ENCODE results near the gene BRICD5.

The BRICD5 gene

DNA sequence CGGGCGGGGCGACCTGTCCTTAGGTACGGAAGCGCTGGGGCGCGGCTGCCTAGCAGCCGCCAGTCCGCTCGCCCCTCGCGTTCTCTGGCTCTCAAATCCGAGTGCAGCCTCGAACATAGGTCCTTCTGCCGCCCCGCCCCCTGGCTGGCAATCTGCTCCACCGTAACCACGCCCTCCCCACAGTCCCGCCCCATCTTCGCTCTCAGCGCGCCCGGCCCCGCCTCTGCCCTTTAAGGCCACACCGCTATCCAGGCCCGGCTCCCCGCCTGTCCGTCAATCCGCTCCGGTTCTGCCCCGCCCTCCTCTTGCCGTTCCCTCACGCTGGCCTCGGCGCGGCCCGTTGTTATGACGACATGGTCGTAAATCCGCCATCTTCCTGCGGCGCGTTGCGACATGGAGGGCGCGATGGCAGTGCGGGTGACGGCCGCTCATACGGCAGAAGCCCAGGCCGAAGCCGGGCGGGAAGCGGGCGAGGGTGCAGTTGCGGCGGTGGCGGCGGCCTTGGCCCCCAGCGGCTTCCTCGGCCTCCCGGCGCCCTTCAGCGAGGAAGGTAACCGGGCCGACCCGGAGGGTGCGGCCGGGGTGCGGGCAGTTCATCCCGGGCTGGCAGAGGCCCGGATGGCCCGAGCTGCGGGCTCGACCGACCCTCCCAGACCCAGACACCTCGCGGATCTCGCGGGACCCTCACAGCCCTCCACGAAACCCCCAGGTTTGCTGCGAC lies 12.7 kb upstream of the BRICD5 start, which contains the start of gene E4F1:
Gene E4F1, plus strand, starts transcription at position 371 of the 721 bp plus-strand sequence. Its CDS starts 23 bp downstream, at position 394.
- Histone ChIP-seq H3K4me3 (ENCODE audit: low read length) (peak within 1 kb of the TSS; percentile 84), H3K36me3 (ENCODE audit: control insufficient read depth, insufficient read depth, low read length) (no peaks in the 10 kb centered on the region; the same call in 1 of the 2 replicates), H3K27ac (ENCODE audit: low read length) (no peak within 1 kb of the TSS), H3K27me3 (ENCODE audit: control insufficient read depth, insufficient read depth, low read length) (no peaks in the 10 kb centered on the region), H3K9me3 (ENCODE audit: control insufficient read depth, insufficient read depth, low read length) (no peaks in the 10 kb centered on the region), H3K4me1 (ENCODE audit: control insufficient read depth, insufficient read depth, low read length) (no peaks in the 10 kb centered on the region)
- WGBS (ENCODE audit: insufficient coverage, insufficient read length): no CpG with 5 or more reads among the region's 82 CpGs
- DNase-seq (ENCODE audit: low read depth, low spot score): peak; percentile 99

DNA sequence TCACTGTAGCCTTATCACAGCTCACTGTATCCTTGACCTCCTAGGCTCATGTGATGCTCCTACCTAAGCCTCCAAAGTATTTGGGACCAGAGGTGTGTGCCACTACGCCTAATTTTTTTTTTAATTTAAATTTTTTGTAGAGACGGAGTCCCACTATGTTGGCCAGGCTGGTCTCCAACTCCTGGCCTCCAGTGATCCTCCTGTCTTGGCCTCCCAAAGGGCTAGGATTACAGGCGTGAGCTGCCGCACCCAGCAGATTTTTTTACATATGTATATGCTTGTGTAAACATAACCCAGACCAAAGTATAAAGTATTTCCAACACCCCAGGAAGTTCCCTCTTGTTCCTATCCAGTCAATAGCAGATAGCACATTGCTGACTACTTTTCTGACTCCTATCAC lies 5.7 kb upstream of the BRICD5 start:
- H3K27ac ChIP-seq (ENCODE audit: low read length): no peak overlapping the region

DNA sequence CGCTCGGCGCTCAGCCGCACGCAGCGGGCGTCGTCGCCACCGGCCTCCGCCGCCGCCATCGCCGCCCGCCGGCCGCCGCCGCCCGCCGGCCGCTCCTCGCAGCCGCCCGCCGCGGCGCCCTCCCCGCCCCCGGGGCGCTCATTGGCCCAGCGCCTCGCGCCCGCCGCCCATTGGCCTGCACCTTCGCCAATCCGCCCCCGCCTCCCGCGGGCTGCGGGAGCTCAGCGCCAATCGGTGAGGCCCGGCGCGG lies 4.0 kb upstream of the BRICD5 start, which contains the start of gene PGP:
Gene PGP, minus strand, starts transcription at position 122 of the 250 bp plus-strand sequence. Its CDS starts 63 bp downstream, at position 59.
- WGBS (ENCODE audit: insufficient coverage, insufficient read length): no CpG with 5 or more reads among the region's 48 CpGs
- peak within 1 kb of the TSS; percentile 98 for H3K4me3 ChIP-seq (ENCODE audit: low read length)
- H3K4me1 ChIP-seq (ENCODE audit: control insufficient read depth, insufficient read depth, low read length): peaks cover 7% of the 10 kb centered on the region
- no peaks in the 10 kb centered on the region for H3K27me3 ChIP-seq (ENCODE audit: control insufficient read depth, insufficient read depth, low read length)
- H3K27ac ChIP-seq (ENCODE audit: low read length): peak within 1 kb of the TSS; percentile 56
- no peak for DNase-seq (ENCODE audit: low read depth, low spot score)
- H3K36me3 ChIP-seq (ENCODE audit: control insufficient read depth, insufficient read depth, low read length): peaks cover 9% of the 10 kb centered on the region; the same call in 1 of the 2 replicates
- H3K9me3 ChIP-seq (ENCODE audit: control insufficient read depth, insufficient read depth, low read length): no peaks in the 10 kb centered on the region

More for the DNA sequence above, 5.7 kb upstream of the BRICD5 start:
- Histone ChIP-seq H3K36me3 (ENCODE audit: control insufficient read depth, insufficient read depth, low read length) (peaks cover 9% of the 10 kb centered on the region; the same call in 1 of the 2 replicates), H3K27me3 (ENCODE audit: control insufficient read depth, insufficient read depth, low read length) (no peaks in the 10 kb centered on the region), H3K4me1 (ENCODE audit: control insufficient read depth, insufficient read depth, low read length) (no peaks in the 10 kb centered on the region; the same call in 1 of the 2 replicates), H3K9me3 (ENCODE audit: control insufficient read depth, insufficient read depth, low read length) (no peaks in the 10 kb centered on the region), H3K4me3 (ENCODE audit: low read length) (no peak overlapping the region)
- no peak for DNase-seq (ENCODE audit: low read depth, low spot score)
- no CpG with 5 or more reads among the region's 4 CpGs for WGBS (ENCODE audit: insufficient coverage, insufficient read length)

GRCh38 chr16:2213817-2214718 lies 3.4 kb upstream of the BRICD5 start:
- Histone ChIP-seq H3K9me3 (ENCODE audit: control insufficient read depth, insufficient read depth, low read length) (no peaks in the 10 kb centered on the region), H3K4me1 (ENCODE audit: control insufficient read depth, insufficient read depth, low read length) (peaks cover 7% of the 10 kb centered on the region), H3K27me3 (ENCODE audit: control insufficient read depth, insufficient read depth, low read length) (no peaks in the 10 kb centered on the region), H3K27ac (ENCODE audit: low read length) (no peak overlapping the region), H3K36me3 (ENCODE audit: control insufficient read depth, insufficient read depth, low read length) (peaks cover 15% of the 10 kb centered on the region; the same call in 1 of the 2 replicates), H3K4me3 (ENCODE audit: low read length) (peak overlapping the region; percentile 83)
- no CpG with 5 or more reads among the region's 98 CpGs for WGBS (ENCODE audit: insufficient coverage, insufficient read length)
- no peak for DNase-seq (ENCODE audit: low read depth, low spot score)

DNA sequence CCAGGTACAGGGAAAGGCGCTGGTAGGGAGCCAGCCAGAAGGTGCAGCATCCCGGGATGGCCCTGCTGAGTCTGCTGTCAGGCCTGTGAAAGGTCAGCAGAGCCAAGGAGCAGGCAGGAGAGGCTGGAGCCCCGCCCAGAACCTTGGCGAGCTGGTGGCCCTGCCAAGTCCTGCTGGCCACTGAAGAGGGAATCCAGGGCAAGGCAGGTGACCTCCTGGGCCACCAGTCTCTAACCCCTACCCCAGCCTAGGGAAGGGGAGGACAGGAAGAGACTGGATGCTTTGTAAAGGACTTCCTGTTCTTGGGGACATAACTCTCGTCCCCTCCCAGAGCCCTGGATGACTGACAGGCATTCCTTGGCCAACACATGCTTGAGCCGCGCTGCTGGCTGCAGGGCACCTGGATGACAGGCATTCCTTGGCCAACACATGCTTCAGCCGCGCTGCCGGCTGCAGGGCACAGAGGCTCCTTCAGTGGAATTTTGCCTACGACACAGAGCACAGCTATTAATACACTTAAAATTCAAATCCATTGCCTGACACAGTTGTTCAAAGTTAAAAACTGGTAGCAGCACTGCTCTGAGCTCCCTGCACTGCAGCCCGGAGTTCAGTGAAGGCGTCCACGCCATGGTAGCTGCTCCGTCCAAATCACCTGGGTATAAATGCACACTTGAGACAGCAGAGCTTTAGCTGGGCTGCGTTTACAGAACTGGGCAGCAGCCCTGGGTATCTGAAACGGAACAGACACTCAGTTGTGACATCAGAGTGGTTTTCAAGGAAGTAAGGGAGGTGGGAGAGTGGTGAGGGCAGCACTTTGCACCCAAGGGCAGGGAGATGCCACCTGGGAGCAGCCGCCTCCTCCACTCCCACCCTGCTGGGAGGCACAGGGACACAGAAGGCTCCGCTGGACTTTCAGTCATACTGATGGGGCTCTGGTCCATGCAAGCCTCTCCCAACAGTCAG lies 2.0 kb upstream of the BRICD5 start:
- Histone ChIP-seq H3K9me3 (ENCODE audit: control insufficient read depth, insufficient read depth, low read length) (no peaks in the 10 kb centered on the region), H3K4me1 (ENCODE audit: control insufficient read depth, insufficient read depth, low read length) (peaks cover 7% of the 10 kb centered on the region), H3K36me3 (ENCODE audit: control insufficient read depth, insufficient read depth, low read length) (peaks cover 29% of the 10 kb centered on the region), H3K27ac (ENCODE audit: low read length) (no peak overlapping the region), H3K4me3 (ENCODE audit: low read length) (no peak overlapping the region), H3K27me3 (ENCODE audit: control insufficient read depth, insufficient read depth, low read length) (no peaks in the 10 kb centered on the region)
- WGBS (ENCODE audit: insufficient coverage, insufficient read length): no CpG with 5 or more reads among the region's 19 CpGs
- DNase-seq (ENCODE audit: low read depth, low spot score): no peak

GRCh38 chr16:2211923-2212347 lies 1.3 kb upstream of the BRICD5 start:
- DNase-seq (ENCODE audit: low read depth, low spot score): no peak
- H3K27me3 ChIP-seq (ENCODE audit: control insufficient read depth, insufficient read depth, low read length): no peaks in the 10 kb centered on the region
- no peaks in the 10 kb centered on the region for H3K9me3 ChIP-seq (ENCODE audit: control insufficient read depth, insufficient read depth, low read length)
- WGBS (ENCODE audit: insufficient coverage, insufficient read length): no CpG with 5 or more reads among the region's 11 CpGs
- peaks cover 7% of the 10 kb centered on the region for H3K4me1 ChIP-seq (ENCODE audit: control insufficient read depth, insufficient read depth, low read length)
- no peak overlapping the region for H3K4me3 ChIP-seq (ENCODE audit: low read length)
- no peak overlapping the region for H3K27ac ChIP-seq (ENCODE audit: low read length)
- peaks cover 35% of the 10 kb centered on the region for H3K36me3 ChIP-seq (ENCODE audit: control insufficient read depth, insufficient read depth, low read length)

GRCh38 chr16:2210009-2210332 lies 692 bp downstream of the BRICD5 start:
- DNase-seq (ENCODE audit: low read depth, low spot score): no peak
- no peaks in the 10 kb centered on the region for H3K9me3 ChIP-seq (ENCODE audit: control insufficient read depth, insufficient read depth, low read length)
- no CpG with 5 or more reads among the region's 17 CpGs for WGBS (ENCODE audit: insufficient coverage, insufficient read length)
- H3K27me3 ChIP-seq (ENCODE audit: control insufficient read depth, insufficient read depth, low read length): no peaks in the 10 kb centered on the region
- peaks cover 37% of the 10 kb centered on the region for H3K36me3 ChIP-seq (ENCODE audit: control insufficient read depth, insufficient read depth, low read length)
- H3K4me3 ChIP-seq (ENCODE audit: low read length): no peak overlapping the region
- no peak overlapping the region for H3K27ac ChIP-seq (ENCODE audit: low read length)
- H3K4me1 ChIP-seq (ENCODE audit: control insufficient read depth, insufficient read depth, low read length): peaks cover 7% of the 10 kb centered on the region

GRCh38 chr16:2209258-2210008 lies 1.2 kb downstream of the BRICD5 start:
- H3K9me3 ChIP-seq (ENCODE audit: control insufficient read depth, insufficient read depth, low read length): no peaks in the 10 kb centered on the region
- H3K4me1 ChIP-seq (ENCODE audit: control insufficient read depth, insufficient read depth, low read length): peaks cover 7% of the 10 kb centered on the region
- no peak overlapping the region for H3K27ac ChIP-seq (ENCODE audit: low read length)
- WGBS (ENCODE audit: insufficient coverage, insufficient read length): no CpG with 5 or more reads among the region's 29 CpGs
- H3K4me3 ChIP-seq (ENCODE audit: low read length): no peak overlapping the region
- H3K27me3 ChIP-seq (ENCODE audit: control insufficient read depth, insufficient read depth, low read length): no peaks in the 10 kb centered on the region
- DNase-seq (ENCODE audit: low read depth, low spot score): no peak
- peaks cover 37% of the 10 kb centered on the region for H3K36me3 ChIP-seq (ENCODE audit: control insufficient read depth, insufficient read depth, low read length)

DNA sequence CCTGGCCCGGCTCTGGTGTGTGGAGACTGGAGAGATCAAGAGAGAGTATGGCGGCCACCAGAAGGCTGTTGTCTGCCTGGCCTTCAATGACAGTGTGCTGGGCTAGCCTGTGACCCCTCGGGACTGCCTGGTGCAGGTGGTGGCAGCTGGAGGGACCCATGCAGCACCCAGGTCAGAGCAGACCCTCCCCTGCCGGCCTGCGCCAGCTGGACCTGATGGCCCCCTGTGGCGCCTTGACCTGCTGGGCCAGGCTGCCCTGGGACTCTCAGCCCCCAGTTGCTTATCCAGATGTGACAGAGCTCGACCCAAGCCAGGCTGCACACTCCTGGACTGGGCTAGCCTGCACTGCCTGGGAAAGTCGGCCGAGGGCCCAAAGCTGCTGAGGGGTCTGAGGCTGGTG lies 1.9 kb downstream of the BRICD5 start:
- no peak for DNase-seq (ENCODE audit: low read depth, low spot score)
- Histone ChIP-seq H3K9me3 (ENCODE audit: control insufficient read depth, insufficient read depth, low read length) (no peaks in the 10 kb centered on the region), H3K27me3 (ENCODE audit: control insufficient read depth, insufficient read depth, low read length) (no peaks in the 10 kb centered on the region), H3K36me3 (ENCODE audit: control insufficient read depth, insufficient read depth, low read length) (peaks cover 37% of the 10 kb centered on the region), H3K4me3 (ENCODE audit: low read length) (no peak overlapping the region), H3K4me1 (ENCODE audit: control insufficient read depth, insufficient read depth, low read length) (peaks cover 7% of the 10 kb centered on the region), H3K27ac (ENCODE audit: low read length) (no peak overlapping the region)
- no CpG with 5 or more reads among the region's 9 CpGs for WGBS (ENCODE audit: insufficient coverage, insufficient read length)

Data from iPS DF 6.9 (cell line).